ENCODE data around the gene SNCAIP.

The SNCAIP gene

DNA sequence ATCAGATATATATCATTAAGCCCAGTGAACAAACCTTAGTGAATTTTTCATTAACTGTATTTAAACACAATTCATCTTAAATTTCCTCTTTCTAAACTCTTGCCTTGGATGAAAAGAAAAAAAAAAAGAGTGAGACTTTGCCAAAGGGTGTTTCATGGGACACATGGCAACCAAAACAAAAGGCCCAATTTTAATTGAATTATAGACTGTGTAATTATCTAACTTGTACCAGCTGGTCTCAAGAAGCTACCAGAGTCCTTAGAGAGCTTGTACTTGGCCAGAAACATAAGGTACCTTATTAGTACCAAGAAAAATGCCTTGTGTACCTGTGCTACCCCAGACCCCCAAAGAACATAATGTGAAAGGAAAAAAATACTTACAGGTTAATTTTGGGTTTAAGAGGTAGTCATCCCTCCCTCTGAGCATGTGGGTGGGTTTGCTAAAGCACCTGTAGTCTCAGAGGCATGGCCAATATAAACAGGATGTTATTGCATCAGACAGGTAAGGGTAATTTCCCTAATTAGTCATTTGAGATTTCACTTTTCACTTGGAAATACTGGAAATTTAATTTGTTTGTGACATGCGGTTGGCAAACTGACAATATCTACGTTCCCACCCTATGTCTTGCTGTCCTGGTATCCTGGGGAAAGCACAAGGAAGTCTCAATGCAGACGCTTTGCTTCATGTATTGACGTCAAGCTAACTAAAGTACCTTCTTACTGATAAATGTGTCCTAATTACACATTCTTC, 90.1 kb downstream of the SNCAIP start:
- DNase-seq, result no peak

DNA sequence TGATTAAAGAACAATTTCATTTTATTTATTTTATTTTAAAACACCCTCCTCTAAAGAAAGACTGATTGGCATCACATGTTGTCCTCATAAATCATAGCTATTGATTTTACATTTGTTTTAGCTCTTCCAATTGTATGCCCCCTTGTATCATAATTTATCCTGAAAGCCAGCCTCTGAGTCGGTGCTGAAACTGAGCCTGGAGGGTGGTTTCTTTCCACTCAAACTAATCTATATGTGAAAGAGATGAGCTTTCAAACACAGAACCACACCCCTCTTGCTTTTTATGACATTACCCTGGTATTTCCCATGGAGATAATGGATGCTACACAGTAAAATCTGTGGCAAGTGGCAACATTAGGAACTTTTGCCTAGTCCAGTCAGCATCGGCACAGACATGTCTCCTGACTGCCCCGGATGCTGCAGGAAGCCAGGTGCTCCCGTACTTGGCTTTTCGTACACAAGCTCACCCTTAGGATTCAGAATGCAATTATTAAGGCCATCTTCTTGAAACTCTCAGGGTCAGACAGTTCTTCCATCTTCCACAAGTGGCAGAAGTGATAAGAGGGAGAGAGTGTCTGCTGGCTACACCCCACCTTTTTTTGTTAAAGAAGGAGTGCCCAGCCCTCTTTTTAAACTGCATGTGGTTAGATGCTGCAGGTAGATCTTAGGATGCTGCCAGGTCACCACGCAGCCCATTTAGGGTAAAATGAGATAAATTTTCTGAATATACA, 91.1 kb downstream of the SNCAIP start:
- DNase-seq, result no peak

DNA sequence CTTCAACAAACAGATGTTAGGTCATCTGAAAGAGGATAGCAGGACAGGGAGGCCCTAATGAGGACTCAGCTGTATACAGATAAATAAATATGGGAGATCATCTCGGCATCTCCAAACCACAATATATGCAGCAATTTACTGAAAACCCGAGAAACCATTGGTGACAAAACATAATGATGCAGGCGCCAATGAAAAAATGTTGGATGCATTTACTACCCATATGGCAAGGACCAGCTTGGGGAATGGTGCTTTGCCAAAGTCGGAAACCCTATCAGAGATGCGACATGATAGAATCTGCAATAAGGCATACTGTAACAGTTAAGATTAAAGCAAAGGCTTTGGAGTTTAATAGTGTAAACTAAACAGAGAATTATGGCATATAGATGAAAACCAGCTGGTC, 92.0 kb downstream of the SNCAIP start:
- no peak for DNase-seq

DNA sequence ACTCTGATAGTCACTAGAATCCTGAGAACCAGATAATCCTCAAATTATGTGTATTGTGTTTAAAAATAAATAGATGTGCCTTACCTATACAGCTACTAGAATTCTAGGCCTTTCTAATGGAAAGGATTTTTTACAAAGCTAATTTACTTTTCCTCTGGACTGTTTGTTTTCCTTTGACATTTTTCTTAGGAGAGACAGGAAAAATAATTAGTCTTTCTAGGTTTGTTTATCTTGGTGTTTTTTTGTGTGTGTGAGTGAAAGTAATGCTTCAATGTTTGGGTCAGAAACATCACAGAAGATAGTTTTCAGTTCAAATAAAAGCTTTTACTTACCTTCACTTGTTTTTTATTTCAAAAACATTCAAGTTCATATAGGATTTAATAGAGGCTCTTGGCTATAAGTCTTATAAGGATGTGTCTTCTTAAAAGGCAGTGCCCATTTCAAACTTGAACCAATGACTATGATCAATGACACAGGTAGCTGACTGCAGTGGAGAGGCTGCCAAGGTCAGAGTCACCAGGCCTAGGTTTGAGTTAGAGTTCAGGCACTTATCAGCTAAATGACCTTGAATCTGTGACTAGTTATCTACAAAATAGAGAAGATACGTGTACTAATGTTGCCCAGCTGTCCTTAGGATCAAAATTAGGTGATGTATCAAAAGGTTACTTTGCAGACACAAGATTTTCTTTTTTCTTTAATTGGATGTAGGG, 92.8 kb downstream of the SNCAIP start:
- no peak for DNase-seq

DNA sequence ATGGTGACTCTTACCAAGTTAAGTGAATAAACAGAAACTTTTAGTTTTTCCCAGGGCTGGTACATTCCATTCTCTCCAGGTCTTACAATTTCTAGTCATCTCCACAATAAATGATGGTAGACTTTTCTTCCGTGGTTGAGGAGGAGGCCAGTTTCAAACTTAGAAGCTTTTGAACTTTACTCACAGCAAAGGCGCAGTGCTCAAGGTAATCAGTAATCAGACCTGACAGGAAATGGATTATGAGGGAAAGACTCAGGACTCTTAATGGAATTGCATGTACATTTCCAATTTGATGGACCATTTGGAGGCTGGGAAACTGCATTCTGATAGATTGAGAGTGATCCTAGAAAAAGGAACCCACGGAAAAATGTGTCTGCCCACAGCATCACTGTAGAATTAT, 93.7 kb downstream of the SNCAIP start:
- no peak for DNase-seq

DNA sequence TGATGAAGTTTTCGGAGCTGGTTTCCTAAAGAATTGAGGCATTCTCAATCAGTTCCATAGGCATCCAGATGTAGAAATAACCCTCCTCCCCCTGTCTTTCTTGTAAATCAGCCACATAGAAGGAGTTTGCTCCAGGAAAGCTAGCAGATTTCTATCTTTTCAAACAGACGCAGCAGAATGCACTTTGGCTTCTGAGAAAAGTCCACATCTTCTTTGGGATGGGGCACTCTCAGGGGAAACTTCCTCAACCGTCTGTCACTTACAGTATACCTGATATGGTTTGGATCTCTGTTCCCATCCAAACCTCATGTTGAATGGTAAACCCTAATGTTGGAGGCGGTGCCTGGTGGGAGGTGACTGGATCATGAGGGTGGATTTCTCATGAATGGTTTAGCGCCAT, 94.1 kb downstream of the SNCAIP start:
- no peak for DNase-seq

DNA sequence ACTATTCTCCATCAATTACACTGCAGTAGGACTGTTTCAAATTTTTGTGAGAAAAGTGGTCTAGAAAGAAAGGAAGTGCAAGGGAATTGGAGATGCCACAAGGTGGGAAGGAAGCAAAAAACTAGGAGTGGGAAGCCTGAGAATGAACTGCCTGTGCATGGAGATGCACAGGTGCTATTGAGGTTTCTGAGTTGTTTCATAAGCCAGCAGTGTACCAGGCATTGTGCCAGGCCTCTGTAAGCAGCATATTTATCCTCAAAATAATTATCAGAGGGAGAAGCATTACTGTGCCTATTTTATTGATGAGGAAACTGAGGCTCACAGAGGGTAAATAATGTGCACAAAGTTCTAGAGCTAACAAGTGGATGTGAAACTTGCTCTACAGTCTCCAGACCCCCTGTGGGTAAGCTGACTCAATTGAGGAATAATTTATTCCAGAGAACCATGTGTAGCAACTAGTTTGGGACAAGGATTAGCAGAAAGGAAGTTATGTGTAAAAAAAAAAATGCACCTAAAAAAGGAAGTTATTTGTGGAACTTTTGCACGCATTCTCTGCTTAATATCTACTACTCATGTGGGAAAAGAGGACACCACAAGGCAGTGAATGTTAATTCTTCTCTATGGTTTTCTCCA, 96.7 kb downstream of the SNCAIP start:
- DNase-seq, result no peak

DNA sequence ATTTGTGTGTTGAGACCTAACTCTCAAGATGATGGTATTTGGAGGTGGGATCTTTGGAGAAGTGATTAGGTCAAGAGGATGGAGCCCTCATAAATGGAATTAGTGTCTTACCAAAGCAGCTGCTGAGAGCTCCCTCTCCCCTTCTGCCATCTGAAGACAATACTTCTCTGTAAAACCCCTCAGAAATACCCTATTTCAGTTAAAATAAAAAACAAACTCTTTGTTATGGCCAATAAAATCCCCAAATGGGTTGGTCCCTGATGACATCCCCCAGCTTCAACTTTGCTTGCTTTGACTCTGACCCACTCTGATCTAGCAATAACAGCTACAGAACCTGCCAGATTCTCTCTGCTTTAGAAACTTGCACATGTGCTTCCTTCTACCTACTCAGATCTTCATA, 100.9 kb downstream of the SNCAIP start:
- DNase-seq, result no peak

DNA sequence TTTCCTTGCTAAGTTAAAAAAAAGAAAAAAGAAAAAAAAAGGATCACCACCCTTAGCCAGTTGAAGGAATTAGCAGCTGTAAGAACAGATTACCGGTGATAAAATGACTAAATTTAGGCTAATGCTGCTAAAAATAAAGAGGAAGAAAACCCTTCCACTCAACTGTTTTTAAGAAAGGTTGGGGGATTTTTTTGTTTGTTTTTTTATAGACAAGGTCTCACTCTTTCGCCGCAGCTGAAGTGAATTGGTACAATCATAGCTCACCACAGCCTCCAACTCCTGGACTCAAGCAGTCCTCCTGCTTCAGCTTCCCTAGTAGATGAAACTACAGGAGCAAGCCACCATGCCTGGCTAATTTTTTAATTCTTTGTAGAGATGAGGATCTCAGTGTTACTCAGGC, 101.7 kb downstream of the SNCAIP start:
- DNase-seq, result no peak

DNA sequence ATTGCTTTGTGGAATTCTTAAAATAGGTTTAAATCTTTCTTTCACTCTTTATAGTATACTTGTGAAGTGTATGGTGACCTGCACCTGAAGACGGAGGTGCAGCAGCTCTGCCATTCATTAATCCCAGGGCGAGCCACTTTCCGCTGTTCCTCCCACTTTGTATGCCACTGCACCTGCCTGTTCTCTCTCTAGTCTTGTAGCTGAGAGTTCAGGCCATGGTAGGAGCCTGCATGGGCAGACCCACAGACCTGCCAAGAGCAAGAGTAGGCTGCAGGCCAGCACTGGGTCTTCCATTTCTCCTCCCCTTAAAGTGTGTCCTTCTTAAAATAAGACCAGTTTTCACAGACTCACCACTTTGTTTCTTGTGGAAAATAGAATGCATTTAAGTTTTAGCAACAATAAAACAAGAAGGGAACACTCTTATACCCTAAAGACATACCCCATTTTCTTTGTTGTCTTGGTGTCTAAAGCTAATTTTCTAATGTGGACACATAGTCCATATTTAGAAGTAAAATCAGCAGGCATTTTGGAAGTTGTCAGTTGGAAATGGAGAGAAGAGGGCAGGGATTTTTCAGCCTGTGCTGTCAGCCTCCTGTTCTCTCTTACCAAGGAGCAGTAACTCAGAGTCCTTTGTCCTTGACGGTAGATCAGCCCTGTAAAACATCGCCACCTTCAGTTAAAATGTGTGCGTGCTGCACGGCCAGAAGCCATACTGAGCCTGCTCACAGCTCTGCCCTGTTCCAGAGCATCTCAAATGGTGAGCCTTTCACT, 103.2 kb downstream of the SNCAIP start:
- DNase-seq, result peak; percentile 20

DNA sequence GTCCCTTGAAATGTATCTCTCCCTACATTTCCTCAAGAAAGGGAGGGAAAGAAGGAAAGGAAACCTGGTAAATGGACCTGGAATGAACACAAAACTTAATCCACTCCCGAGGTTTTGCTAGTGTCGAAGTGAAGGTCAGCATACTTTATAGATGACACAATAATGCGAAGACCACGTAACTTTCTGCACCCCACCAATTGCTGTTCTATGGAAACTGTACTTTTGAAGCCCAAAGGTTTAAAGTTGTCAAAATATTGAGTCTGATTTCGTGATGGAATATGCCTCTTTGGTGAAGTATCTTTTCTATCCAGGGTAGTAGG, 103.7 kb downstream of the SNCAIP start:
- DNase-seq, result no peak

DNA sequence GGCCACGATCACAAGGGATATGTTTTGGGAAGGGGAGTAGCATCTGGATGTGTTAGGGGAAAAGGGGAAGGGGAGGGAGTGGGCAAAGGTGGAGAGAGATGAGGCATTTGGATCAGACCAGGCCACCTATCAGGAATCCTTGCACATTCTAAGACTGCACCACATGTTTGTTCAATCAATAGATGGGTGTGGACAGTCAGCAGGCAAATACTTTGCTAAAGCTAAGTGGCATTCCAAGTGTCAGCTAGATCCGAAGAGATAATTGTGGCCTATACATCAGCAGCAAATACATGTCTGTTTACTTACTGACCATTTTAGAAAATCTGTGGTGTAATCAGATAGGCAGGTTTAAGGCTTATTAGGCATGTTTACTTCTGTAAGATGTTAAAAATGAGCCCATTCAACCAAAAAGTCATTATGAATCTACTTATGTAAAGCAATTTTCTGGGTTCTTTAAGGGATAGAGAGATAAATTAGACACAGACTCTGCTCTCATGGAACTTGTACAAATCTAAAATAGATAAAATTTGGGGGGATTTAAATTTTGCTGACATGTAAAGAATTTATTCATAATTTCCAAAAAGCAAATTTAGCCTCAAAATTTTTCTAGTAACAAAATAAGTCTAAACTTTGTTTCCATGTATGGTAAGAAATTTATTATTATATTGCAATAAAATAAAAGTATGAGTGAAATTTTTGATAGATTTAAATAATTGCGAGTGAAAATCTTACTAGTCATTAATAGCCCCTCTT, 107.3 kb downstream of the SNCAIP start:
- DNase-seq, result no peak

DNA sequence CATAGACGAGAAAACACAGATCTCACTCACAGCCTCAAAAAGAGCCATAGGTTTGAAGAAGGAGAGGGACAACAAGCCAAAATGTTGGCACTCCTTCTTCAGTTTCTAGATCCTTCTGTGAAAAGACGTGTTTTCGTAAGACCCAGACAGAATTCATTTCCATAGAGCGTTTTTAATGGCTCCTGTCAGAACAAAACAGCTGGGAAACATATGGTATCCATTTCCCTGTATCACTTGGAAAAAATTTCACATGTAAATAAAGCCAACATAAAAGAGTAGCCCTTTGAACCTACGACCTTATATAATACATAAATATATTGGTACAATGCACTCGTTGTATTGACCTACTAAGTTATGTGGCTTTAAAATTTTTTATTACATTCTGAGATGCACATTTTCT, 108.1 kb downstream of the SNCAIP start:
- no peak for DNase-seq

DNA sequence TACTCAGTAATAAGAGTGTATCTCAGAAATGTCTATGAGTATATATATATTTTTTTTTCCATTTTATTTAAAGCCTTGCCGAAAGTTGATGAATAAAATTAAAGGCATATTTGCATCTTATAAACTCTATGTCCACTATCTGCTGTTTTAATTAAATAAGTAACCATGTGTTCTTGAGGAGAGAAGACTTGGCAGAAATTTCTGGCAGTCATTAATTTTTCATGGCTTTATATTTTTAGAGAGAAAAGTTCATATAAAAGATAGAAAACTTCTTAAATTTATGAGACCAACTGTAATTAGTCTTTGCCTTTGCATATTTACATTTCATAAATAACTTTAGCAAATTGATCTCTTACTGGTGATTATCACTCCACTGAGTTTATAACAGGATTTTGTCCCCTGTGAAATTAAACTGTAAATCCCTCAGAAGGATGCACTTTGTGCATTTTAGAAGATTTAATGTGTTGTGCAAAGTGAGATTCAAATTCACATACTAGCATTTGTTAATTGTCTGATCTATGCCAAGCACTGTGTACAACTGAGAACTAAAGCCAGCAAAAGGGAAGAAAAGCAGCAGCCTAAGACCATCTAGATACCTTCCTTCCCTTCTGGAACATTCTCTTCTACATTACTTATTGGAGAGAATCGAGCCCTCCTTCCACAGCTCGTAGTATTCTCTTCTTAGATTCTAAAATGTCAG, 108.7 kb downstream of the SNCAIP start:
- DNase-seq, result no peak

DNA sequence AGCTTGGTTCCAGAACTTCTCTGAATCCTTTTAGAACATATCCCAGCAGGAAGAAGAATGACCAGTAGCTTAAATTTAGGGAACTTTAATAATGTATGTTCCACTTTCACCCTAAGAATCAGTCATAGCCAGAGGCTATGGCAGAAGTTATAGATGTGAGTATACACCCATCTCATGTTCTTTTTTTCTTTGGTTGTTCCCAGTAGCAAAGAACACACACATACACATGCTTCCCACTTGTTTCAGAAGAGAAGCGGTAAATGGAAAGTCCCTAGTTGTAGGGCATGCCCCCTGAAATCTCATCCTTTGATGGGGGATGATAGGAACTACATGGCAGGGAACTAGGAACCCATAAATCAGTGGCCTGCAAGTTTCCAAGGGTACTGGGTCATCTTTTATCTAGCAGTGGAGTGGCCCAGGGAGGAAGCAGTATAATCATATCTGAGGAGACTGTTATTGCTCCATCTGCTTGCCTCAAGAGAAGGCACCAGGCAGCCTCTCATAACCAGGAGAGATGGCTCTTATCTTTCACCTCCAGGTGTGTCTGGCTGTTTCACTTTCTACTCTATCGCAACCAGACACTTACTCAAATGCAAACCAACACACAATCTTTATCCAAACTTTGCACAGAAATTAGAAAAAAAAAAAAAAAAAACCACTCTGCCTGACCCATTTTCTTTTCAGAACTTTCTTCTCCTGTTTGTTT, 109.5 kb downstream of the SNCAIP start:
- no peak for DNase-seq

DNA sequence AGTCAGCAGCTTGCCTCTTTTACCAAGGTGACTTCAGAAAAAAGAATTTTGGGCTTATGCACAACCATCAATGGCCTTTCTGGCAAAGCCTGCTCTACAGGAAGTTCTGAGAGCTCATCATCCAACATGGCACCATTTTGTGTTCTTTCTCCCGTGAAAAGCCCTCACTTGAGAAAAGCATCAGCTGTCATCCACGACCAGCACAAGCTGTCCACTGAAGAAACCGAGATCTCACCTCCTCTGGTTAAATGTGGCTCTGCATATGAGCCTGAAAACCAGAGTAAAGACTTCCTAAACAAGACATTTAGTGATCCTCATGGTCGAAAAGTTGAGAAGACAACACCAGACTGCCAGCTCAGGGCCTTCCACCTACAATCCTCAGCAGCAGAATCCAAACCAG, 111.2 kb downstream of the SNCAIP start:
- DNase-seq, result no peak

DNA sequence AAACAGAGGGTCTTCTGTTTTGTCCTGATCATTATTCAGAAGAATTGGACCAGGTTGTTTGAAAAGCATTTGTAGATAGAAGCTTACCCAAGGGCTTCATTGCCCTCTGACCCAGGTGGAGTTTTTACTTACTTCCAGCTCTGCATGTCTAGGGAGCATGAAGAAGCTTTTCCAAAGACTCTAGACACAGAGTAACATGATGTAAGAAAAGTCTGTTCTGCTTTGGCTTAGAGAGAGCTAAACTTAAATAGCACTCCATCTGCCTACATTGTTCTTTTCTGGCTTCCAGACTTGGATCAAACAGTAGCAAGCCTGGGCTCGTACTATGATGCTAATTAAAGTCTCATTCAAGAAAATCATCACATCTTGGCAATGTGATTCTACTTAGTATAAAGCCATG, 112.1 kb downstream of the SNCAIP start:
- DNase-seq, result no peak

DNA sequence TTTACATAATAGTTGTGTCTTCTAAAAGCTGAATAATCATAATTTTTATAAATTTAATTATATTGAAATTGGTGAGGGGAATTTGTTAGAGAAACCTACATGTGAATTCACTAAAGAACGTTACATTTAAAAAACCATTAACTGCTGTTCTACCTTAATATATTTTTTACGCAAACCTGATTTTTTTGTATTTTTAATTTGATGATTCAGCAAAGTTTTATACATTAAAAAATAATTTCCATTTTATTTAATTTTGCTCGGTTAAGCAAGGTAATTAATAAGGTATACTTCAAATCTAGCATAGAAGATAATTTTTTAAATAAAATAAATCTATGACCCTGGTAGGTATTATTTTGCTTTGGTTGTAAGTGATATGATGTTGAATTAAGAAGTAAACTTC, 114.3 kb downstream of the SNCAIP start:
- no peak for DNase-seq

DNA sequence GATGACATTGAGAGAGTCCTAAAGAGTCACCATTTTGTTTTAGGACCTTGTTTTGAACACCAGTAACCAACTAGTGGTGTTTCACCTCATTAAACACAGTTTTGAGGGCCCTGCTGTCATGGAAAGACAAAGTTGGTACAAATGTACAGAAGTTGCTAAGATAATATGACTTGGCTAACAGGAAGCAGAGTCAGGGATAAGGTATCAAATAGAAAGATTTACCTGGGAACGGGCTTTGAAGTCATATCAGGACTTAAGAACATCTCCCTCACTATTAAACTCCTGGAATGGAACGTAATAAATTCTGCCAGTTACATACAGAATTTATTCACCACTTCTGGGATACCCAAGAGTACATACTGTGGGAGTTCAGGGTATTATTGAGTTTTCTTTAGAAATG, 115.6 kb downstream of the SNCAIP start:
- no peak for DNase-seq

DNA sequence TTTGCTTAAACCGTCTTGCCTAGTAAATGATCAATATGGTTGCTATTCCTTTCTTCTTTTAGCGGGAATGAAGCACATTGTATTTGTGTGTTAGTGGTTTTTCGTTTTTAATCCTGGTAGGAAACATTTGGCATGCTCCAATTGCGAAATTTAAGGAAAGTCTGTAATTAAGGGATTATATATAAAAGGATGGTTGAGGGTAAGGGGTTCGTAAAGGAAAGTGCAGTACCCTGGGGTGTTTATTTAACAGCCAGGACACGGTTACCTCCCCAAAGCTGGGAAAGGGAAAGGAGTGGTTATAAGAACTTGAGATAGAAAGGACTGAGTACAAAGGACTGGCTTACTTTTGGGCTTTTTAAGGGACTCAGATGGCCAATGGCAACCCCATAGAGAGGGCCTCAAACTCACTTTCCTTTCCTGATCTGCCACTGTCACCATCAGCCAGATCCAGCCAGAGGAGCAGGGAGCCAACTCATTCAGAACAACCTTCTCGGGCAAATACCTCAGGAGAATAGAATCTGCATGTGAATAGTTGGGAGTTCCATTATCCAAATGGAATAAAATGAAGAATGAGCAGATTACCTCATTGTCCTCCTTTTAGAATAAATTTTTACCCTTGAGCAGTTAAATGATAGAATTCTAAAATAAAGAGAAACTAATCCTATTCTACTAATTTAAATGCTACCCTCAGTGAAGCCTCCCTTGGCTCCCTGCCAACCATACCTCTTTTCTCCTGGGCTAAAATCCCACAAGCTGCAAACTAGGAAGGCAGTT, 117.7 kb downstream of the SNCAIP start:
- DNase-seq, result no peak

Measured in activated CD4-positive, alpha-beta T cell treated with anti-CD3 and anti-CD28 coated beads, Interleukin-2, Interleukin-6, amounts not matched to agents 100 ng/mL and 50 ng/mL, durations not matched to agents 16 hours and 8 hours (primary cell).